K562 (cell line): Measurements from ENCODE around the gene PPP1CA. TPM values are rescaled to one million over a fixed set of nuclear protein-coding genes. Genes with fewer than 3 reads are reported as not detected.

Experiments
- BRCA1 ChIP-seq, 2 experiments: fragments of 450-650 bp in 1 of 2; sonication (generic) in 1 of 2; formaldehyde crosslinking in 1 of 2; IDR thresholded peaks; 2 replicates each; pipeline versions ENCODE4 v1.5.0 to v1.6.1; 2017 to 2020; ENCODE audit warnings: mild to moderate bottlenecking in 1 of 2, missing genetic modification reagents in 1 of 2
- CBX3 ChIP-seq, 2 experiments: IDR thresholded peaks; 1 replicate in 1 of 2; 2 replicates in 1 of 2; pipeline ENCODE4 v1.6.1; 2012; ENCODE audit warnings: inconsistent platforms in 2 of 2, low read length in 2 of 2, borderline replicate concordance in 1 of 2, control low read depth in 1 of 2
- CTBP1 ChIP-seq: fragments of 450-650 bp; IDR thresholded peaks from 2 replicates; pipeline ENCODE4 v1.6.1; 2016; ENCODE audit warnings: borderline replicate concordance
- DDX20 ChIP-seq: fragments of 450-650 bp; IDR thresholded peaks from 2 replicates; pipeline ENCODE4 v1.6.1; 2016; ENCODE audit warnings: missing genetic modification characterization, low read depth, mild to moderate bottlenecking, missing compliant biosample characterization, moderate library complexity
- KLF13 ChIP-seq: fragments of 450-650 bp; IDR thresholded peaks from 2 replicates; pipeline ENCODE4 v1.6.1; 2016; ENCODE audit warnings: missing genetic modification characterization, low read depth, mild to moderate bottlenecking, missing compliant biosample characterization, moderate library complexity, borderline replicate concordance
- MIER1 ChIP-seq: fragments of 450-650 bp; IDR thresholded peaks from 2 replicates; pipeline ENCODE4 v1.6.1; 2016; ENCODE audit warnings: antibody characterized with exemption, mild to moderate bottlenecking, low read depth
- POLR2B ChIP-seq: fragments of 450-650 bp; IDR thresholded peaks from 2 replicates; pipeline ENCODE4 v1.6.1; 2018; ENCODE audit warnings: low read depth; ENCODE audit not compliant: partially characterized antibody
- PYGO2 ChIP-seq: fragments of 450-650 bp; IDR thresholded peaks from 2 replicates; pipeline ENCODE4 v1.6.1; 2016; ENCODE audit warnings: mild to moderate bottlenecking, missing genetic modification characterization, moderate library complexity, missing compliant biosample characterization
- TCF7 ChIP-seq: sonication (generic); IDR thresholded peaks from 2 replicates; pipeline ENCODE4 v1.6.1; 2016; ENCODE audit warnings: antibody characterized with exemption, borderline replicate concordance
- TCFL5 ChIP-seq: fragments of 250-450 bp; sonication (Bioruptor Pico); conservative IDR thresholded peaks from 2 replicates; pipeline ENCODE4 v1.6.1; 2021; ENCODE audit warnings: mild to moderate bottlenecking, moderate library complexity, matching md5 sums
- TOE1 ChIP-seq, 2 experiments: fragments of 450-650 bp in 1 of 2; sonication (generic) in 1 of 2; formaldehyde crosslinking in 1 of 2; IDR thresholded peaks; 2 replicates each; pipeline versions ENCODE4 v1.7.1 to v1.8.0; 2016 to 2022; ENCODE audit warnings: borderline replicate concordance in 2 of 2, mild to moderate bottlenecking in 2 of 2, antibody characterized with exemption in 1 of 2, inconsistent platforms in 1 of 2, low read depth in 1 of 2, missing genetic modification reagents in 1 of 2, moderate library complexity in 1 of 2
- TRIM28 ChIP-seq: fragments of 450-650 bp; IDR thresholded peaks from 2 replicates; pipeline ENCODE4 v1.6.1; 2017
- ZBTB9 ChIP-seq: fragments of 450-650 bp; formaldehyde crosslinking; IDR thresholded peaks from 2 replicates; pipeline ENCODE4 v1.4.0; 2020; ENCODE audit warnings: mild to moderate bottlenecking, moderate library complexity
- ZNF316 ChIP-seq: fragments of 450-650 bp; IDR thresholded peaks from 2 replicates; pipeline ENCODE4 v1.6.1; 2016
- ZNF318 ChIP-seq, 2 experiments: fragments of 450-650 bp; IDR thresholded peaks; 2 replicates each; pipeline ENCODE4 v1.6.1; 2016; ENCODE audit warnings: mild to moderate bottlenecking in 2 of 2, borderline replicate concordance in 1 of 2, low read depth in 1 of 2, moderate library complexity in 1 of 2
- ZNF444 ChIP-seq: fragments of 250-450 bp; sonication (Bioruptor Pico); IDR thresholded peaks from 2 replicates; pipeline ENCODE4 v1.4.0; 2020; ENCODE audit warnings: mild to moderate bottlenecking, moderate library complexity
- ZNF696 ChIP-seq: fragments of 250-450 bp; sonication (Bioruptor Pico); conservative IDR thresholded peaks from 2 replicates; pipeline ENCODE4 v1.4.0; 2020; ENCODE audit warnings: mild to moderate bottlenecking, moderate library complexity
- polyA plus RNA-seq, 8 experiments: library from polyadenylated mRNA; depleted of rRNA in 4 of 8; stranded (reverse) in 5 of 8; unstranded in 3 of 8; fragments of >200 nt; fragmentation: Nextera tagmentation in 2 of 8; fragmentation: Illumina TruSeq in 1 of 8; extraction: Ambion mirVana in 2 of 8; extraction: Trizol in 1 of 8; gene quantifications; 2 replicates each; pipeline versions ENCODE4 v1.2.1 to v1.2.3, GENCODE V29; 2011 to 2014; ENCODE audit warnings: inconsistent platforms in 1 of 8, missing spikeins in 1 of 8
- total RNA-seq, 7 experiments: library from RNA; depleted of rRNA in 6 of 7; stranded (reverse); fragments of >200 nt in 6 of 7; fragmentation: Illumina TruSeq in 2 of 7; extraction: Trizol in 2 of 7; gene quantifications; 2 replicates each; pipeline versions ENCODE4 v1.2.1 to v1.2.3, GENCODE V29; 2011 to 2021; ENCODE audit warnings: low replicate concordance in 1 of 7

Gene PPP1CA
- total and polyA plus RNA-seq, 9 of the 15 experiments (the other 6 are each of a cell fraction or from before 2014, with no cell fraction given), result 18.2 to 242 (median 188) TPM

- TF ChIP-seq KLF13 (no peak), TCF7 (no peak), CTBP1 (peak; percentile 89), CBX3 (IDR thresholded peaks at IDR 0.05; ENCODE audit: borderline replicate concordance in 1 of 2, low read length in 2 of 2) (no peak), ZNF444 (CRISPR knock-in tag) (no peak), ZNF696 (no peak), ZNF316 (no peak), POLR2B (no peak), MIER1 (no peak), TCFL5 (no peak), ZBTB9 (CRISPR knock-in tag) (peak; percentile 38; the same call in 1 of the 2 replicates), DDX20 (no peak), TRIM28 (no peak), PYGO2 (tag) (no peak), TOE1 (IDR thresholded peaks at IDR 0.05; ENCODE audit: borderline replicate concordance) (no peak), TOE1 (CRISPR knock-in tag; IDR thresholded peaks at IDR 0.05; ENCODE audit: borderline replicate concordance, low read depth) (no peak), BRCA1 (IDR thresholded peaks at IDR 0.05) (no peak), BRCA1 (CRISPR knock-in tag; IDR thresholded peaks at IDR 0.05) (no peak), ZNF318 (IDR thresholded peaks at IDR 0.05; ENCODE audit: borderline replicate concordance in 1 of 2, low read depth in 1 of 2) (no peak)
Observed at GRCh38 chr11:67420646-67421429, 19.2 kb upstream of the PPP1CA start (continued).
